ENCODE measurements around the gene WIF1. TPM values are rescaled to one million over a fixed set of nuclear protein-coding genes. Genes with fewer than 3 reads are reported as not detected.

The WIF1 gene
- total and polyA plus RNA-seq, 7 donors, result 0.03 TPM; not detected in 6

DNA sequence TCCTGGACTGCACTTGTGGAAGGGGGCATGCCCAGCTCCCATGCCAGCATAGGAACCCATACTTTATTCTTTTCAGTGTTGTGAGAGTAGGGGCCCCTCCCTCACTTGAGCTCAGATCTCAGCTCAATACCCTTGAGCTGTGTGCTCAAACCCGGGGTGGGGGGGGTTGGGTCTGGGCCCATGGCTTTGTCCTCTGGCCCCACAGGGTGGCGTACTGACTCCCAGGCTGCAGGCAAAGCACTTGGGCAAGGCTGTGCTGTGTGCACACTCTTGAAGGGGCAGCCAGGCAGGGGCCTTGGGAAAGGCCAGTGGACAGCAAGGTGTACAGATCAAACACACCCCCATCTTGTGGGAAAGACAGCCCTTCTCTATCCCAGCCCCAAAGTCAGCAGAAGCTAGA is 81.8 kb downstream of the WIF1 start:
- H3K9me3 ChIP-seq, result no peaks in the 10 kb centered on the region
- DNase-seq, result no peak
- H3K4me3 ChIP-seq, result no peak overlapping the region
- H3K4me1 ChIP-seq, result no peaks in the 10 kb centered on the region
- intact Hi-C loops (cut with DNase I), result no loop called here
- ATAC-seq, result no peak
- WGBS, 3 donors, result 56 to 69% (median 66%) methylated on average over 2 of the region's 2 CpGs
- no peaks in the 10 kb centered on the region for H3K36me3 ChIP-seq (ENCODE audit: insufficient read depth in 1 of 2, low read depth in 1 of 2)
- TF ChIP-seq, protein P1, sequence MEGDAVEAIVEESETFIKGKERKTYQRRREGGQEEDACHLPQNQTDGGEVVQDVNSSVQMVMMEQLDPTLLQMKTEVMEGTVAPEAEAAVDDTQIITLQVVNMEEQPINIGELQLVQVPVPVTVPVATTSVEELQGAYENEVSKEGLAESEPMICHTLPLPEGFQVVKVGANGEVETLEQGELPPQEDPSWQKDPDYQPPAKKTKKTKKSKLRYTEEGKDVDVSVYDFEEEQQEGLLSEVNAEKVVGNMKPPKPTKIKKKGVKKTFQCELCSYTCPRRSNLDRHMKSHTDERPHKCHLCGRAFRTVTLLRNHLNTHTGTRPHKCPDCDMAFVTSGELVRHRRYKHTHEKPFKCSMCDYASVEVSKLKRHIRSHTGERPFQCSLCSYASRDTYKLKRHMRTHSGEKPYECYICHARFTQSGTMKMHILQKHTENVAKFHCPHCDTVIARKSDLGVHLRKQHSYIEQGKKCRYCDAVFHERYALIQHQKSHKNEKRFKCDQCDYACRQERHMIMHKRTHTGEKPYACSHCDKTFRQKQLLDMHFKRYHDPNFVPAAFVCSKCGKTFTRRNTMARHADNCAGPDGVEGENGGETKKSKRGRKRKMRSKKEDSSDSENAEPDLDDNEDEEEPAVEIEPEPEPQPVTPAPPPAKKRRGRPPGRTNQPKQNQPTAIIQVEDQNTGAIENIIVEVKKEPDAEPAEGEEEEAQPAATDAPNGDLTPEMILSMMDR (IDR thresholded peaks at IDR 0.05), result no peak
- H3K27ac ChIP-seq, result no peak overlapping the region
- no peaks in the 10 kb centered on the region for H3K27me3 ChIP-seq (ENCODE audit: insufficient read depth in 3 of 3, low read length in 2 of 3)

DNA sequence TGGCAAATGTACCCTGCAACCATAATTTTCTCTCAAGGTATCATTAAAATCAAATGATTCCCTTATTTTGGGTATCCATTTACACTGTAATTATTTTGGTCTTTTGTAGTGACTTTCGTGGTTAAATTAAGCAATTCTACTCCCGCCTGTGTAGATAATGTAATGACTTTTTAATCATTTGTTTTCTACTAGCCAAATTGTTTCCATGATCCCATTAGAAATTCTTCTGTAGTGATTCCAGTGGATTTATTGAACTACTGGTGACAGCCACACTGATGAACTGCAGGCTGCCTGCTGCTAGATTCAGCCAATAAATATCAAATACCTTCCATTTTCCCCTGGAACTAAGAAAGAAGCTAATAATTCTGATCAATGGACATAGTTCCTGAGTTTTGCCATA is 96.0 kb downstream of the WIF1 start:
- H3K4me1 ChIP-seq, result no peaks in the 10 kb centered on the region
- no peak overlapping the region for H3K4me3 ChIP-seq
- H3K27me3 ChIP-seq (ENCODE audit: insufficient read depth in 3 of 3, low read length in 2 of 3), result peaks cover 0 to 3% (median 0%) of the 10 kb centered on the region in 3 donors
- no peak for DNase-seq
- no peak for ATAC-seq
- H3K9me3 ChIP-seq, result peaks cover 2% of the 10 kb centered on the region
- H3K27ac ChIP-seq, result no peak overlapping the region
- 55 to 63% (median 62%) methylated on average over 2 of the region's 2 CpGs for WGBS, 3 donors
- intact Hi-C loops (cut with DNase I), result no loop called here
- TF ChIP-seq, protein P1 (IDR thresholded peaks at IDR 0.05), result no peak
- no peaks in the 10 kb centered on the region for H3K36me3 ChIP-seq (ENCODE audit: insufficient read depth in 1 of 2, low read depth in 1 of 2)

DNA sequence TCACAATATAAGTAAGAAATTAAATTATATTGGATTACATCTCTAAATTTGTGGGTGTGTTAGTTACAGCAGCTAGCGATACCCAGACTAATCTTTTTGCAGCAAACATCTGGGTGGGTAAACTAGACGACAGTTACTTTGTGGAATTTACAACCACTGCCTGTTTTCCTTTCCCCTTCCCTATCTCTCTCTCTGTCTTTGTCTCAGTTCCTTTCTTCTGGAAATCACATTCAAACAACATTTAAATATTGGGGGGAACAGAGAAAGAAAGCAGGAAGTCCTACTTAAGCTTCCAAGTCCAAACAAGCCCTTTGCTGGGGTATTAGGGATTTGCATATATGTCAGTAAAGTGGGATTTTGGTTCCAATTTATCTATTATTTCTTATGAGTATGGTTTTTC is 97.6 kb downstream of the WIF1 start:
- intact Hi-C loops (cut with DNase I), result no loop called here
- TF ChIP-seq, protein P1 (IDR thresholded peaks at IDR 0.05), result no peak

DNA sequence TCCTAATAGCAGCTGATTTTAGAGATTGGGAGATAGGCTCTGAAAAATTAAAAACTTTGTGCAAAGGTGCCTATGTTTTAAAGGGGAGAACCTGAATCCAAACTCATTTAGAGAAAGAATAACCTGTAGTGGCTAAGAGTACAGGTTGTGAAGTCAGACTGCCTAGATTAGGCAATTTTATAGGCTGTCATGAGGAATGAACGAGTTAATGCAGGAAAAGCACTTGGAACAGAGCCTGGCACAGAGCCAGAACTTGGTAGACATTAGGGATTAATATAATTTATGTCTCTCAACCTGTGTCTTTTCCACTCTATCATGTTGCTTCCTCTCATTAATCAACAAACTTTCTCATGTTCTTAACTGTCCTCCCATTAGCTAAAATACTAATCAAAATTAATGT is 98.1 kb downstream of the WIF1 start:
- Histone ChIP-seq H3K27ac (no peak overlapping the region), H3K36me3 (ENCODE audit: insufficient read depth in 1 of 2, low read depth in 1 of 2) (no peaks in the 10 kb centered on the region), H3K27me3 (ENCODE audit: insufficient read depth in 3 of 3, low read length in 2 of 3) (peaks cover 0 to 3% (median 0%) of the 10 kb centered on the region in 3 donors), H3K4me1 (no peaks in the 10 kb centered on the region), H3K9me3 (no peaks in the 10 kb centered on the region), H3K4me3 (no peak overlapping the region)
- 12 to 19% (median 12%) methylated on average over 1 of the region's 1 CpG for WGBS, 3 donors
- intact Hi-C loops (cut with DNase I), result no loop called here
- DNase-seq, result no peak
- TF ChIP-seq, protein P1 (IDR thresholded peaks at IDR 0.05), result no peak
- no peak for ATAC-seq

More for the DNA sequence above, 97.6 kb downstream of the WIF1 start:
- 34 to 63% (median 45%) methylated on average over 2 of the region's 2 CpGs for WGBS, 3 donors
- Histone ChIP-seq H3K9me3 (no peaks in the 10 kb centered on the region), H3K36me3 (ENCODE audit: insufficient read depth in 1 of 2, low read depth in 1 of 2) (no peaks in the 10 kb centered on the region), H3K4me3 (no peak overlapping the region), H3K27me3 (ENCODE audit: insufficient read depth in 3 of 3, low read length in 2 of 3) (peaks cover 0 to 3% (median 0%) of the 10 kb centered on the region in 3 donors), H3K27ac (no peak overlapping the region), H3K4me1 (no peaks in the 10 kb centered on the region)
- DNase-seq (no peak), ATAC-seq (no peak)

DNA sequence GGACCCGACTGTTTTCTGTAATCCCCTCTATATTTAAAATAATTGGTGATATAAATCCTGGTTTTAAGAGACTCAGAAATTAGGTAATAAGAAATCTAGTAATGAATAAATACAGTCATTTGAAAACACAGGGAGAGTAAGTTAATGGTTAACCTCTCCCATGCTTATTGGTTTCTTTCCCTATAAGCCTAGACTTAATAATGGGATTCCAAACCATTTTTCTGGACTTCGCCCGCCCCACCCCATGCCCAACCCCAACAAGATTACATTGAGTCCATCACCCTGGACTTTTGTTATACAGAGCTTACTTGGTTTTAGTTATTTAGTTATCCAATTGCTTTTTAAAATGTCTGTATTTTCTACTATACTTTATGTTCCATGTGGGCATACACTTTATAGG is 98.7 kb downstream of the WIF1 start:
- ATAC-seq (no peak), DNase-seq (no peak)
- TF ChIP-seq, protein P1 (IDR thresholded peaks at IDR 0.05), result no peak
- H3K27me3 ChIP-seq (ENCODE audit: insufficient read depth in 3 of 3, low read length in 2 of 3), result peaks cover 0 to 3% (median 0%) of the 10 kb centered on the region in 3 donors
- 91 to 94% (median 93%) methylated on average over 3 of the region's 3 CpGs for WGBS, 3 donors
- intact Hi-C loops (cut with DNase I), result no loop called here
- H3K36me3 ChIP-seq (ENCODE audit: insufficient read depth in 1 of 2, low read depth in 1 of 2), result no peaks in the 10 kb centered on the region
- H3K9me3 ChIP-seq, result no peaks in the 10 kb centered on the region
- no peak overlapping the region for H3K4me3 ChIP-seq
- H3K4me1 ChIP-seq, result no peaks in the 10 kb centered on the region
- H3K27ac ChIP-seq, result no peak overlapping the region
